Parietal lobe (tissue), 1 donor: ENCODE data around the gene ZNF587. TPM values are rescaled to one million over a fixed set of nuclear protein-coding genes. Genes with fewer than 3 reads are reported as not detected.

Source experiments
- total RNA-seq: library from RNA; depleted of rRNA; stranded (reverse); fragments of >200 nt; gene quantifications from one replicate; pipeline ENCODE4 v1.2.3, GENCODE V29; 2014

ZNF587 gene
- 51.0 TPM for total RNA-seq

DNA sequence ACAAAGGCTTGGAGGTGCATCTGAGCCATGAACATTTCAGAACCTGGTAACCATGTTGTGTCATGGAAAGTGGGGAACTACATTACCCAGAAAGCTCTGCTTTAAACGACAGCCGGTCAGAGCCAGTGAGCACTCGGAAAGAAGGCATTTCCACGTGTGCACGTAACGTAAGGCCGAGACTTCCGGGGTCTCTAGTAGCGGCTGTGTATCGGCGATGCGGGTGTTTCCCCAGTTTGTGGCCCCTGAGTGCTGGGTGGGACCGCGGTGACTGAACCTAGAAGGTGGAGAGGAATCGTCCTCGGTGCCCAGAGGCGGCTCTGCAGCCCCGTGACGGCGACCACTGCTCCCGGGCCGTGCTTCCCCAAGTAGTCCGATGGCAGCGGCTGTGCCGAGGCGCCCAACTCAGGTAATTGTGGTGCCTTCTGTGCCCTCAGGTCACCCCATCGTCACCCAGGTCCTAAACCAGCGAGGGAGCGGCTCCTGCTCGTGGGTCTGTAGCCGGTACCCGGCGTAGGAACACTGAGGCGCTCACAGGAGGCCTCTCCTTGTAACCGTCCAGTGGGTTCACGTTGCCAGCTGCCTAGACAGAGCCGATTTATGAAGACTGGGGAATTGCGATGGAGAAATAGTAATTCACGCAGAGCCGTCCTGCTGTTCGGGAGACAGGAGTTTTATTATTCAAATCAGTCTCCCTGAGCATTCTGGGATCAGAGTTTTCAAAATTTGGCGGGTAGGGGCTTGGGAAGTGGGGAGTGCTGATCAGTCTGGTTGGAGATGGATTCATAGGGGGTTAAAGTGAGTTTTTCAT lies at the start of gene ZNF587:
Gene ZNF587, plus strand, starts transcription at position 194 of the 808 bp plus-strand sequence. Its CDS starts 180 bp downstream, at position 374.

DNA sequence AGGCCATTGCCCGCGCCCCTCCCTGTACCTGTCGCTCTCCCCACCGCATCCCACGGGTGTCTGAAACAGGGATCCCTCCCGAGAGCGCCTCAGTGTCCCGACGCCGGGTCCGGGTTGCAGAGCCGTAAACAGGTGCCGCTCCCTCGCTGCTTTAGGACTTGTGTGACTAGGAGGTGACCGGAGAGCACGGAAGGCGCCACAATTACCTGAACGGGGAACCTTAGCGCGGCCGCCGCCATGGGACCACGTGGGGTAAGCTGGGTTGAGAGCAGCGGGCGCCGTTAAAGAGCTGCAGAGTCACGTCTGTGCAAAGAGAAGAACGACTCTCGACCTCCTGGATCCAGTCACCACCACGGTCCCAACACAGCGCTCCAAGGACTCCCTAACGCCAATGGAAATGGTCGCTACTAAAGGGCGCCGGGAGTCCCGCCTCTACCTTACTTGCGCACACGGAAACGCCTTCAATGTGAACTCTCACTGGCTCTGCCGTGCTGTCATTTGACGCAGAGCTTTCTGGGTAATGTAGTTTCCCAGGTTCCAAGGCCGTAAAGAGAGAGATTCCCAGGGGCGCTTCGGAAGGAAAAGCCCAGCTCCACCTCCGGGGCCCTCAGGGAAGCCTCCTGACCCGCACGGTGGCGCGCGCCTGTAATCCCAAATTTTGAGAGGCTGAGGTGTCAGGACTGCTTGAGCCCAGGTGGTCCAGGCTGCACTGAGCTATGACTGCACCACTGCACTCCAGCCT lies 35.0 kb upstream of the ZNF587 start, which contains the start of gene ZNF552:
Gene ZNF552, minus strand, starts transcription at position 409 of the 742 bp plus-strand sequence. Its CDS starts 170 bp downstream, at position 239.

DNA sequence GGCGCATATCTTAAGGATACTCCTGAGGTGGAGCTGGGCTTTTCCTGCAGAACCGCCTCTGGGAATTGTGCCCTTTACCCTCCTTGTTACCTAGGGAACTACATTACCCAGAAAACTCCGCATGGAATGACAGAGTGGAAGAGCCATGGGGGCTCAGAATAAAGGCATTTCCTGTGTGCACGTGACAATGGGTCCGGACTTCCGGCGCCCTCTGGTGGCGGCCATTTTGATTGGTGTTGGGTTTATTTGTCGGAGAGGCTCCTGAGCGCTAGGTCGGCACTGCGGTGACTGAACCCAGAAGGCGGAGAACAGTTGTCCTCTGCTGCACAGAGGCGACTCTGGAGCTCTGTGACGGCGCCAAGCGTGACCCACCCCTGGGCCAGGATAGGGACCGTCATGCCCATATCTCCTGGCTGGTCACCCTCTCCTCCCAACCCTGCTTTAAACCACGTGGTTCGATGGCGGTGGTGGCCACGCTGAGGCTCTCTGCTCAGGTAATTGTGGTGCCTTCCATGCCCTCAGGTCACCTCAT lies 19.5 kb upstream of the ZNF587 start, which contains the start of gene ZNF587B:
Gene ZNF587B, plus strand, starts transcription at position 229 of the 532 bp plus-strand sequence. Its CDS starts 230 bp downstream, at position 459.

DNA sequence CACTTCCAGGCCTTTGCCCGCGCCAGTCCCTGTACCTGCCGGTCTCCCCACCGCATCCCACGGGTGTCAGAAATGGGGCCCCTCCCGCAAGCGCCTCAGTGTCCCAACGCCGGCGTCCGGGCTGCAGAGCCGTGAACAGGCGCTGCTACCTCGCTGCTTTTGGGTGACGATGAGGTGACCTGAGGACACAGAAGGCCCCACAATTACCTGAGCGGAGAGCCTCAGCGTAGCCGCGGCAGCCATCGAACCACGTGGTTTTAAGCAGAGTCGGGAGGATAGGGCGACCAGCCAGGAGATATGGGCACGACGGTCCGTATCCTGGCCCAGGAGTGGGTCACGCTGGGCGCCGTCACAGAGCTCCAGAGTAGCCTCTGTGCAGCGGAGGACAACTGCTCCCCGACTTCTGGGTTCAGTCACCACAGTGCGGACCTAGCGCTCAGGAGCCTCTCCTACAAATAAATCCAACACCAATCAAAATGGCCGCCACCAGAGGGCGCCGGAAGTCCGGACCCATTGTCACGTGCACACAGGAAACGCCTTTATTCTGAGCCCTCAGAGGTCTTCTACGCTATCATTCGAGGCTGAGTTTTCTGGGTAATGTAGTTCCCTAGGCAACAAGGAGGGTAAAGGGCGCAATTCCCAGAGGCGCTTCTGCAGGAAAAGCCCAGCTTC lies 39.0 kb downstream of the ZNF587 start, which contains the start of gene ZNF814:
Gene ZNF814, minus strand, starts transcription at position 478 of the 672 bp plus-strand sequence. Its CDS starts 235 bp downstream, at position 243.

Other genes with a start within 250 kb of the ZNF587 start
- 5.6 TPM for gene ZNF530, start 250.0 kb upstream of the ZNF587 start, total RNA-seq
- gene ZNF134, start 235.6 kb upstream of the ZNF587 start, total RNA-seq, result 50.1 TPM
- gene ZNF211, start 216.7 kb upstream of the ZNF587 start, total RNA-seq, result 51.3 TPM
- not detected for gene ZSCAN4, start 180.9 kb upstream of the ZNF587 start, total RNA-seq
- gene ZNF551, start 167.9 kb upstream of the ZNF587 start, total RNA-seq, result 26.3 TPM
- 81.7 TPM for gene ZNF154, start 140.7 kb upstream of the ZNF587 start, total RNA-seq
- 33.2 TPM for gene ZNF671, start 122.2 kb upstream of the ZNF587 start, total RNA-seq
- 57.3 TPM for gene ZNF776, start 103.0 kb upstream of the ZNF587 start, total RNA-seq
- gene ZNF586, start 80.2 kb upstream of the ZNF587 start, total RNA-seq, result 79.5 TPM
- 20.3 TPM for gene ZNF552, start 34.9 kb upstream of the ZNF587 start, total RNA-seq
- 53.5 TPM for gene ZNF587B, start 19.6 kb upstream of the ZNF587 start, total RNA-seq
- 89.8 TPM for gene ZNF814, start 39.2 kb downstream of the ZNF587 start, total RNA-seq
- gene ZNF417, start 66.7 kb downstream of the ZNF587 start, total RNA-seq, result 61.7 TPM
- gene ZNF418, start 85.5 kb downstream of the ZNF587 start, total RNA-seq, result 65.7 TPM
- gene ZNF256, start 97.8 kb downstream of the ZNF587 start, total RNA-seq, result 19.7 TPM
- not detected for gene C19orf18, start 124.7 kb downstream of the ZNF587 start, total RNA-seq
- 65.1 TPM for gene ZNF606, start 153.0 kb downstream of the ZNF587 start, total RNA-seq
- gene ZSCAN1, start 184.2 kb downstream of the ZNF587 start, total RNA-seq, result 0.94 TPM
- gene ZNF135, start 209.4 kb downstream of the ZNF587 start, total RNA-seq, result 40.4 TPM
- gene ZSCAN18, start 248.4 kb downstream of the ZNF587 start, total RNA-seq, result 117 TPM